GM20000 (cell line): ENCODE data around the gene ZNF346.
A peak's percentile ranks its signal among the peaks of the same experiment; 100 is the strongest.

ENCODE experiments used
- DNase-seq: peaks from one replicate; pipeline ENCODE4 v3.0.0; 2012; ENCODE audit warnings: low spot score
- CTCF ChIP-seq: IDR thresholded peaks from 2 replicates; pipeline ENCODE4 v1.5.1; 2012; ENCODE audit warnings: mild to moderate bottlenecking, control low read depth; ENCODE audit errors: extremely low read depth, missing control alignments

ZNF346 gene

DNA sequence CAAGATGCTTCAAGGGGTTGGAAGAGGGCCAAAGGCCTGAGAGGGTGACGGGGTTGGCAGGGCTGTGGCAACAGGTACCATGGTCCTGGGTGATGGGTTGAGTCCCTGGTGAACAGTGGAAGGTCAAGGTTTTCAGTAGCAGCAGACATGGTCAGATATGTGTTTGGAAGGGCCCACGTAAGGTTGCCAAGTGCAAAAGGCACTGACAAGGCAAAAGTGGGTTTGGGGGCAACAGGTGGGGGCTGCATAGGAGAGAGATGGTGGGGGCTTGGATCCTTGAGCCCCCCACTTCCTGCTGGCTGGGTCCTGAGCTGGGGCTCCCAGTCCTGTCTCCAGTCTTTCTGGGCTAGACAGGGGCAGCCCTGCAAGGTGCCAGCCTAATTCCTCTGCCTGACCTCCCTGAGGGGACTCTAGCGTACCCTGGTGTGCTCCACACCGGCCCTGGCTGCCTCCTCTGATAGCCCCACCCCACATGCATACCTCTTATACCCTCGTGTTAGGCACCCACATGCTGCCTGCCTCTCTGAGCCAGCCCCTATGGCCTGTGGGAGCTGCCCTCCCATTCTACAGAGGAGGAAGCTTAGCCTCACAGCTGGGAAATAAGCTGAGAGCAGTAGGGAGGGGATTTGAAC lies 90.2 kb downstream of the ZNF346 start:
- DNase-seq: no peak
- TF ChIP-seq CTCF: no peak

GRCh38 chr5:177113566-177114424 lies 91.3 kb downstream of the ZNF346 start:
- DNase-seq: peak; percentile 94

DNA sequence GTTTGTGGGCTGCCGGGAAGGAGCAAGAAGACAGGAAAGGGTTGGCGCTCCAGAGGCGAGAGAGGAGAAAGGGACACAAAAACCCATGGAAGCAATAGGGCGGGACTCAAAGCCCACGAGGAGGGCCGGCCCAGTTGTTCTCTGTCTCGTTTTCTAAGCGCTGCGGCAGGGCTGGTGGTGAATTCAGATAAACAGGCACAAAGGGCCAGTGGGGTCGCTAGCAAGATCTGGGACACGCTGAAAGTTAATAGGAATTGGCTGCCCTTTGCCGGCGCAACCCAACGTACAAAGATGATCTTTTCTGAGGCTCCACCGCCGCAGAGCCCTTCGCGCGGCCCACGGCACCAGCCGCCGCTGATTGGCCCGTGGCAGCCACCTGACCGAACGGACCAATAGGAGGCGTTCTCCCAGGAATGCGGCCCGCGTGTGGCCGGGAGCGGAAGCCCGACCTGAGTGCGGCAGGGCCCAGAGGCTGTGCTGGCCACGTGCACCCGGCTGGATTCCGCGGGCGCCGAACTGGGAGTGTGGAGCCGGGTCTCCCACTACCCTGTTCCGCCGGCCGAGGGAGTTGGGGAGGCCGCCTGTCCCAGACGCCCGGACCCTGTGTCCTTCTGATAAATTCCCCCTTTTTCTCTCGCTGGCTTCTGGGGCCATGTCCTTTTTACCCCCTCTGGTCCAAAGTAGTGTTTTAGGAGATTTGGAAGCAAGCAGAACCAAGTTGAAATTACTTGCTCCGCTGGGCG lies 94.3 kb downstream of the ZNF346 start:
- DNase-seq: peak; percentile 73
- no peak for TF ChIP-seq CTCF

More at GRCh38 chr5:177113566-177114424, 91.3 kb downstream of the ZNF346 start:
- TF ChIP-seq CTCF: peak; percentile 98

DNA sequence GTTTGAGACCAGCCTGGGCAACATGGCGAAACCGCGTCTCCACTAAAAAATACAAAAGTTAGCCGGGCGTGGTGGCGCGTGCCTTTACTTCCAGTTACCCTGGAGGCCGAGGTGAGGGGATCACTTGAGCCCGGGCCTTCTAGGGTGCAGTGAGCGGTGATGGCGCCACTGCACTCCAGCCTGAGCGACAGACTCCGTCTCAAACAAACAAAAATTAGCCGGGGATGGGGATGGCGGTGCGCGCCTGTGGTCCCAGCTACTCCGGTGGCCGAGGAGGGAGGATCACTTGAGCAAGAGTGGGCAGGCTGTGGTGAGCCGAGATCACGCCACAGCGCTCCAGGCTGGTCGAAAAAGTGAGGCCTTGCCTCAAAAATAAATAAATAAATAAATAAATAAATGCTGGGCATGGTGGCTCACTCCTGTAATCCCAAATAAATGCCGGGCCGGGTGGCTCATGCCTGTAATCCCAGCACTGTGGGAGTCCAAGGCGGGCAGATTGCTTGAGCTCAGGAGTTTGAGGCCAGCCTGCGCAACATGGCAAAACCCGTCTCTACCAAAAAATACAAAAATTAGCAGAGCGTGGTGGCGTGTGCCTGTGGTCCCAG lies 95.0 kb downstream of the ZNF346 start:
- DNase-seq: no peak
- TF ChIP-seq CTCF: no peak

DNA sequence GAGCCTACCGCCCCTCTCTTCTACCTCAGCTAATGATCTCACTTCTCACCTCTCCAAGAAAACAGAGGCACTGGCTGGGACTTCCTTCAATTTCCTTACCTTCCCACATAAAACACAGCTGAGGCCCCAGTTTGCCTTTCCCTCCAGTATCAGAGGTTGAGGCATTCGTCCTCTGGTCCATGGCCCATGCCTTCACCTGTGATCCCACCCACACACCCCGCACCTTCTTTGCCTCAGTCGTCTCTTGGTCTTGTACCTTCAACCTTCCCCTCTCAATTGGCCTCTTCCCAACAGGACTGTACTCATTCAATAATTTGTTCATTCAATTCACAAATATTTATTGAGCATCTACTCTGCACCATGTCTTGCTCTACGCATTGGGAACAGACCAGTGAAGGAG lies 100.1 kb downstream of the ZNF346 start:
- no peak for DNase-seq
- TF ChIP-seq CTCF: no peak

DNA sequence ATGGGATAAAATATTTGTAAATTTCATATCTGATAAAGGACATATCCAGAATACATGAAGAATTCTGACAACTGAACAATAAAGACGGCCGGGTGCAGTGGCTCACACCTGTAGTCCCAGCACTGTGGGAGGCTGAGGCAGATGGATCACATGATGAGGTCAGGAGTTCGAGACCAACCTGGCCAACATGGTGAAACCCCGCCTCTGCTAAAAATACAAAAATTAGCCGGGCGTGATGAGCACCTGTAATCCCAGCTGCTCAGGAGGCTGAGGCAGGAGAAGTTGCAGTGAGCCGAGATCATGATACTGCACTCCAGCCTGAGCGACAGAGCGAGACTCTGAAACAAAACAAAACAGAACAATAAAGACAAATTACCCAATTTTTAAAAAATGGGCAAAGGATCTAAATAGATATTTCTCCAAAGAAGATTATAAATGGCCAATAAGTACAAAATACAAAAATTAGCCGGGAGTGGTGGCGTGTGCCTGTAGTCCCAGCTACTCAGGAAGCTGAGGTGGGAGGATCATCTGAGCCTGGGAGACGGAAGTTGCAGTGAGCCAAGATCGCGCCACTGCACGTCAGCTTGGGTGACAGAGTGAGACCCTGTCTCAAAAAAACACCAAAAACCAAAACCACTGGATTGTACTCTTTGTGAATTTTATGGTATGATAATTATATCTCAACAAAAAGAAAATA lies 101.4 kb downstream of the ZNF346 start:
- no peak for DNase-seq

More for the DNA sequence above, 101.4 kb downstream of the ZNF346 start:
- no peak for TF ChIP-seq CTCF
